HG03571 (cell line): ENCODE results near the gene LRIG2.
"Not testable (repeated sequence)": the region's sequence is repeated elsewhere in the genome, so short reads cannot be mapped to it uniquely, and the experiment has no call there.

Source experiments
- ATAC-seq: cut with Tn5 transposase; IDR thresholded peaks from one replicate; pipeline ENCODE4 v1.9.1; 2021; ENCODE audit not compliant: unreplicated experiment

LRIG2 gene

GRCh38 chr1:113156368-113156767 is 83.4 kb downstream of the LRIG2 start:
- no peak for ATAC-seq

GRCh38 chr1:113158743-113159142 is 85.7 kb downstream of the LRIG2 start:
- not testable (repeated sequence) for ATAC-seq

- ATAC-seq = no peak
These were observed 93.5 kb downstream of the LRIG2 start for GRCh38 chr1:113166473-113166872.

- no peak for ATAC-seq
These were observed 95.9 kb downstream of the LRIG2 start for GRCh38 chr1:113168946-113169345.

- no peak for ATAC-seq
These were observed 96.6 kb downstream of the LRIG2 start for GRCh38 chr1:113169591-113169990.

GRCh38 chr1:113170519-113170918 is 97.5 kb downstream of the LRIG2 start:
- ATAC-seq = no peak

- peak; percentile 62 for ATAC-seq
These were observed 105.1 kb downstream of the LRIG2 start for GRCh38 chr1:113178106-113178505.

- no peak for ATAC-seq
These were observed 105.5 kb downstream of the LRIG2 start for GRCh38 chr1:113178522-113178921.
